DOHH2 (cell line): ENCODE results near the gene TRAPPC2L.

Experiments used
- CTCF ChIP-seq: fragments of 200-600 bp; sonication (generic); IDR thresholded peaks from one replicate; pipeline ENCODE4 v1.5.1; 2014; ENCODE audit warnings: antibody characterized with exemption, mild to moderate bottlenecking, low read depth, low read length; ENCODE audit not compliant: poor library complexity, severe bottlenecking
- EZH2phosphoT487 ChIP-seq: fragments of 200-600 bp; sonication (generic); IDR thresholded peaks from 2 replicates; pipeline ENCODE4 v1.6.1; 2017; ENCODE audit warnings: borderline replicate concordance, mild to moderate bottlenecking, antibody characterized with exemption, low read length, moderate library complexity, mixed read lengths

- TF ChIP-seq CTCF (no peak), EZH2phosphoT487 (no peak)
Observed at GRCh38 chr16:88875703-88876234, 18.8 kb downstream of the TRAPPC2L start.
